SH-SY5Y (cell line): ENCODE data around the gene TSSK2.

ENCODE experiments used
- GATA2 ChIP-seq: IDR thresholded peaks from 2 replicates; pipeline ENCODE4 v1.6.1; 2011; ENCODE audit warnings: mild to moderate bottlenecking, low read depth, low read length
- GATA3 ChIP-seq: IDR thresholded peaks from 2 replicates; pipeline ENCODE4 v1.6.1; 2011; ENCODE audit warnings: low read depth, mild to moderate bottlenecking, low read length, moderate library complexity

Gene TSSK2

GRCh38 chr22:19130959-19131684 lies at the start of gene TSSK2:
Gene TSSK2 (plus strand): TSS chr22:19131308. CDS start chr22:19131400, 92 bp downstream.
- TF ChIP-seq GATA3: no peak
- TF ChIP-seq GATA2: no peak

GRCh38 chr22:19081351-19081750 lies 49.8 kb upstream of the TSSK2 start:
- TF ChIP-seq GATA3 (no peak), GATA2 (no peak)

- no peak for TF ChIP-seq GATA3
- no peak for TF ChIP-seq GATA2
Measured at GRCh38 chr22:19082101-19082500, 49.0 kb upstream of the TSSK2 start.

GRCh38 chr22:19082793-19083192 lies 48.3 kb upstream of the TSSK2 start:
- TF ChIP-seq GATA3 (no peak), GATA2 (no peak)

- no peak for TF ChIP-seq GATA3
- no peak for TF ChIP-seq GATA2
Measured at GRCh38 chr22:19085233-19085718, 45.8 kb upstream of the TSSK2 start.

- TF ChIP-seq GATA3 (no peak), GATA2 (no peak)
Measured at GRCh38 chr22:19086417-19086816, 44.7 kb upstream of the TSSK2 start.

- no peak for TF ChIP-seq GATA2
- no peak for TF ChIP-seq GATA3
Measured at GRCh38 chr22:19086896-19087295, 44.2 kb upstream of the TSSK2 start.

- TF ChIP-seq GATA2: no peak
- no peak for TF ChIP-seq GATA3
Measured at GRCh38 chr22:19088866-19089595, 42.1 kb upstream of the TSSK2 start.

GRCh38 chr22:19090183-19090582 lies 40.9 kb upstream of the TSSK2 start:
- TF ChIP-seq GATA2 (no peak), GATA3 (no peak)

- TF ChIP-seq GATA2: no peak
- no peak for TF ChIP-seq GATA3
Measured at GRCh38 chr22:19090586-19091127, 40.5 kb upstream of the TSSK2 start.

- TF ChIP-seq GATA3: no peak
- no peak for TF ChIP-seq GATA2
Measured at GRCh38 chr22:19092725-19093124, 38.4 kb upstream of the TSSK2 start.

- no peak for TF ChIP-seq GATA2
- TF ChIP-seq GATA3: no peak
Measured at GRCh38 chr22:19094393-19094997, 36.6 kb upstream of the TSSK2 start.

- TF ChIP-seq GATA3: no peak
- no peak for TF ChIP-seq GATA2
Measured at GRCh38 chr22:19096555-19096954, 34.6 kb upstream of the TSSK2 start.

- no peak for TF ChIP-seq GATA2
- TF ChIP-seq GATA3: no peak
Measured at GRCh38 chr22:19097518-19097917, 33.6 kb upstream of the TSSK2 start.
